VCaP (cell line): ENCODE measurements around the gene SHCBP1.
"Not testable (repeated sequence)": the region's sequence is repeated elsewhere in the genome, so short reads cannot be mapped to it uniquely, and the experiment has no call there.

Experiments used
- H3K27ac ChIP-seq: fragments of 450-650 bp; 2 replicates; pipeline ENCODE4 v1.5.1; 2017
- CTCF ChIP-seq: fragments of 450-650 bp; conservative IDR thresholded peaks from 2 replicates; pipeline ENCODE4 v1.5.1; 2017; ENCODE audit warnings: mild to moderate bottlenecking, moderate library complexity

The SHCBP1 gene

GRCh38 chr16:46573008-46573833 lies 48.0 kb downstream of the SHCBP1 start:
- no peak for TF ChIP-seq CTCF
- H3K27ac ChIP-seq, result no peak overlapping the region

GRCh38 chr16:46569231-46569735 lies 51.9 kb downstream of the SHCBP1 start:
- H3K27ac ChIP-seq, result no peak overlapping the region
- TF ChIP-seq CTCF, result no peak

- no peak for TF ChIP-seq CTCF
- no peak overlapping the region for H3K27ac ChIP-seq
These were observed 52.5 kb downstream of the SHCBP1 start for GRCh38 chr16:46568472-46569230.

GRCh38 chr16:46562979-46563378 lies 58.2 kb downstream of the SHCBP1 start:
- no peak overlapping the region for H3K27ac ChIP-seq
- no peak for TF ChIP-seq CTCF

- H3K27ac ChIP-seq, result no peak overlapping the region
- TF ChIP-seq CTCF, result no peak
These were observed 63.2 kb downstream of the SHCBP1 start for GRCh38 chr16:46558018-46558417.

GRCh38 chr16:46555951-46556350 lies 65.2 kb downstream of the SHCBP1 start:
- TF ChIP-seq CTCF, result no peak
- H3K27ac ChIP-seq, result no peak overlapping the region

GRCh38 chr16:46554435-46554834 lies 66.7 kb downstream of the SHCBP1 start:
- H3K27ac ChIP-seq, result not testable (repeated sequence)
- peak; percentile 80 for TF ChIP-seq CTCF
